ENCODE data around the gene CCSER1.

DNA sequence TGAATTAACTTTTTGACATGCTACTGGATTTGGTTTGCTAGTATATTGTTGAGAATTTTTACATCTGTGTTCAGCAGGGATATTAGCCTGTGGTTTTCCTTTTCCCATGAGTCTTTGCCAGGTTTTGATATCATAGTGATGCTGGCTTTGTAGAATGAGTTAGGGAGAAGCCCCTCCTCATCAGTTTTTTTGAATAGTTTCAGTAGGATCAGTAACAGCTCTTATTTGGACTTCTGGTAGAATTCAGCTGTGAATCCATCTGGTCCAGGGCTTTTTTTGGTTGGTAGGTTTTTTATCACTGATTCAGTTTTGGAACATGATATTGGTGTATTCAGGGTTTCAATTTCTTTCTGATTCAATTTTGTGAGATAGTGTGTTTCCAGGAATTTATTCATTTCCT lies 1386.1 kb downstream of the CCSER1 start:
- TF ChIP-seq, protein P1, sequence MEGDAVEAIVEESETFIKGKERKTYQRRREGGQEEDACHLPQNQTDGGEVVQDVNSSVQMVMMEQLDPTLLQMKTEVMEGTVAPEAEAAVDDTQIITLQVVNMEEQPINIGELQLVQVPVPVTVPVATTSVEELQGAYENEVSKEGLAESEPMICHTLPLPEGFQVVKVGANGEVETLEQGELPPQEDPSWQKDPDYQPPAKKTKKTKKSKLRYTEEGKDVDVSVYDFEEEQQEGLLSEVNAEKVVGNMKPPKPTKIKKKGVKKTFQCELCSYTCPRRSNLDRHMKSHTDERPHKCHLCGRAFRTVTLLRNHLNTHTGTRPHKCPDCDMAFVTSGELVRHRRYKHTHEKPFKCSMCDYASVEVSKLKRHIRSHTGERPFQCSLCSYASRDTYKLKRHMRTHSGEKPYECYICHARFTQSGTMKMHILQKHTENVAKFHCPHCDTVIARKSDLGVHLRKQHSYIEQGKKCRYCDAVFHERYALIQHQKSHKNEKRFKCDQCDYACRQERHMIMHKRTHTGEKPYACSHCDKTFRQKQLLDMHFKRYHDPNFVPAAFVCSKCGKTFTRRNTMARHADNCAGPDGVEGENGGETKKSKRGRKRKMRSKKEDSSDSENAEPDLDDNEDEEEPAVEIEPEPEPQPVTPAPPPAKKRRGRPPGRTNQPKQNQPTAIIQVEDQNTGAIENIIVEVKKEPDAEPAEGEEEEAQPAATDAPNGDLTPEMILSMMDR (IDR thresholded peaks at IDR 0.05; ENCODE audit: poor library complexity): no peak
- TF ChIP-seq EZH2 (IDR thresholded peaks at IDR 0.05; ENCODE audit: borderline replicate concordance): no peak

Data from hepatocyte (in vitro differentiated cells).